Testis (tissue), 3 donors: ENCODE results near the gene MAPKAP1. TPM values are rescaled to one million over a fixed set of nuclear protein-coding genes. Genes with fewer than 3 reads are reported as not detected.

Experiments
- DNase-seq: peaks from one replicate; pipeline ENCODE4 v3.0.0-alpha.2; 2019
- H3K27ac ChIP-seq, 2 donors: fragments of 200-600 bp; sonication (generic); one replicate each; pipeline ENCODE4 v1.5.1; 2019
- H3K27me3 ChIP-seq: fragments of 200-600 bp; sonication (generic); one replicate; pipeline ENCODE4 v1.5.1; 2019
- H3K36me3 ChIP-seq: fragments of 200-600 bp; sonication (generic); one replicate; pipeline ENCODE4 v1.5.1; 2017; ENCODE audit warnings: low read depth; ENCODE audit errors: missing control alignments
- H3K4me1 ChIP-seq: fragments of 200-600 bp; sonication (generic); one replicate; pipeline ENCODE4 v1.5.1; 2019
- H3K4me3 ChIP-seq, 2 donors: fragments of 200-600 bp; sonication (generic); one replicate each; pipeline ENCODE4 v1.5.1; 2017 to 2019
- H3K9me3 ChIP-seq: fragments of 200-600 bp; sonication (generic); one replicate; pipeline ENCODE4 v1.5.1; 2017
- POLR2A ChIP-seq: fragments of 450-650 bp; IDR thresholded peaks from one replicate; pipeline ENCODE4 v1.6.1; 2017; ENCODE audit warnings: antibody characterized with exemption, mild to moderate bottlenecking, moderate library complexity
- WGBS, 2 donors: methylation state at CpG; one replicate each; pipeline ENCODE4 v1.1.5; 2018; 5-methylcytosine and 5-hydroxymethylcytosine counted together
- intact Hi-C: fragments of 100-400 bp; cut with DNase I; formaldehyde crosslinking; loops from one replicate; pipeline ENCODE4 v1.15.1; 2023; ENCODE audit warnings: low total_unique reads
- polyA plus RNA-seq: library from polyadenylated mRNA; stranded (reverse); fragments of 350-450 nt; fragmentation: Illumina TruSeq; extraction: RNeasy Lipid Tissue Mini Kit (QIAGEN cat#74804); gene quantifications from one replicate; pipeline ENCODE4 v1.2.3, GENCODE V29; 2014; ENCODE audit warnings: low read depth, low replicate concordance; ENCODE audit not compliant: insufficient read depth
- total RNA-seq, 2 donors: library from RNA; depleted of rRNA; stranded (reverse); fragments of >200 nt; gene quantifications; one replicate each; pipeline ENCODE4 v1.2.3, GENCODE V29; 2016
- TF ChIP-seq, protein P1 (sequence below), 3 experiments: fragments of 450-650 bp in 2 of 3; fragments of 200-600 bp in 1 of 3; sonication (generic) in 1 of 3; IDR thresholded peaks; one replicate each; pipeline ENCODE4 v1.5.1; 2016 to 2019; ENCODE audit warnings: antibody characterized with exemption in 3 of 3, mild to moderate bottlenecking in 2 of 3, moderate library complexity in 1 of 3

Gene MAPKAP1
- total and polyA plus RNA-seq, 3 donors from 2014 or later, result 112 to 135 (median 115) TPM

DNA sequence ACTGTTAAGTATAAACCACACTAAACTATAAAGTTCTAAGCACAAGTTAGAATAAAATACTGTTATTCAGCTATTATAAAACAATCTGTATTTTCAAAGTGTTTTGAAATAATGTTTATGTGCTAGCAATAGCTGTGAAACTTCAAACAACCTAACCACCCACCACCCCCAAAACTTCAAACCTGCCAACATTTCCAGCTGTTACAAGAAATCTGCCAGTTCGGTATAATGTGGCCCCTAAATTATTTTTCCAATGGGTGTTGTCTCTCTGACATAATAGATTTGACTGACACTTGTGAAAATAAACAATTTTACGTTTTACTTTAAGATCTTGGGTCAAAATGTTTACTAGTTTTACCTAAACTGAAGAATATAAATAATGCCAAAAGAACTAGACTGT lies 24.7 kb downstream of the MAPKAP1 start:
- H3K4me1 ChIP-seq, result peaks cover 7% of the 10 kb centered on the region
- H3K4me3 ChIP-seq, result no peak overlapping the region
- peak overlapping the region in 1 of 2 donors; percentile 37 for H3K27ac ChIP-seq
- intact Hi-C loops, result no loop called here
- 82 to 89% methylated on average over 2 of the region's 2 CpGs for WGBS, 2 donors
- H3K9me3 ChIP-seq, result no peaks in the 10 kb centered on the region
- TF ChIP-seq, protein P1, sequence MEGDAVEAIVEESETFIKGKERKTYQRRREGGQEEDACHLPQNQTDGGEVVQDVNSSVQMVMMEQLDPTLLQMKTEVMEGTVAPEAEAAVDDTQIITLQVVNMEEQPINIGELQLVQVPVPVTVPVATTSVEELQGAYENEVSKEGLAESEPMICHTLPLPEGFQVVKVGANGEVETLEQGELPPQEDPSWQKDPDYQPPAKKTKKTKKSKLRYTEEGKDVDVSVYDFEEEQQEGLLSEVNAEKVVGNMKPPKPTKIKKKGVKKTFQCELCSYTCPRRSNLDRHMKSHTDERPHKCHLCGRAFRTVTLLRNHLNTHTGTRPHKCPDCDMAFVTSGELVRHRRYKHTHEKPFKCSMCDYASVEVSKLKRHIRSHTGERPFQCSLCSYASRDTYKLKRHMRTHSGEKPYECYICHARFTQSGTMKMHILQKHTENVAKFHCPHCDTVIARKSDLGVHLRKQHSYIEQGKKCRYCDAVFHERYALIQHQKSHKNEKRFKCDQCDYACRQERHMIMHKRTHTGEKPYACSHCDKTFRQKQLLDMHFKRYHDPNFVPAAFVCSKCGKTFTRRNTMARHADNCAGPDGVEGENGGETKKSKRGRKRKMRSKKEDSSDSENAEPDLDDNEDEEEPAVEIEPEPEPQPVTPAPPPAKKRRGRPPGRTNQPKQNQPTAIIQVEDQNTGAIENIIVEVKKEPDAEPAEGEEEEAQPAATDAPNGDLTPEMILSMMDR (IDR thresholded peaks at IDR 0.05), result no peak
- TF ChIP-seq POLR2A, result no peak
- H3K27me3 ChIP-seq, result no peaks in the 10 kb centered on the region
- no peaks in the 10 kb centered on the region for H3K36me3 ChIP-seq
- no peak for DNase-seq

DNA sequence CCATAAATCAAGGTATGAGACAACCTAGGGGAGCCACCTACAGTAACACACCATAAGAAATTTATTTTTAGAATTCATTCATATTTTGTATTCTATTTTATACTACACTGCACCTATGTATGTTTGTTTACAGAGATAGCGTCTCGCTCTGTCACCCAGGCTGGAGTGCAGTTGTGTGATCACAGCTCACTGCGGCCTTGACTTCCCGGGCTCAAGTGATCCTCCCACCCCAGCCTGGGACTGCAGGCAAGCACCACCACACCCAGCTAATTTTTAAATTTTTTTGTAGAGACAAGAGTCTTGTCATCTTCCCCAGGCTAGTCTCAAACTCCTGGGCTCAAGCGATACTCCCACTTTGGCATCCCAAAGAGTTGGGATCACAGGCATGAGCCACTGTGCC lies 25.4 kb downstream of the MAPKAP1 start:
- H3K27me3 ChIP-seq, result no peaks in the 10 kb centered on the region
- H3K27ac ChIP-seq, result peak overlapping the region; percentile 47 to 68
- intact Hi-C loops, result no loop called here
- TF ChIP-seq, protein P1 (IDR thresholded peaks at IDR 0.05), result no peak
- TF ChIP-seq POLR2A, result no peak
- H3K4me1 ChIP-seq, result peaks cover 4% of the 10 kb centered on the region
- WGBS, 2 donors, result 72 to 80% methylated on average over 5 of the region's 5 CpGs
- peak; percentile 80 for DNase-seq
- no peak overlapping the region for H3K4me3 ChIP-seq
- no peaks in the 10 kb centered on the region for H3K36me3 ChIP-seq
- H3K9me3 ChIP-seq, result no peaks in the 10 kb centered on the region

GRCh38 chr9:125681086-125681622 lies 25.9 kb downstream of the MAPKAP1 start:
- H3K36me3 ChIP-seq, result no peaks in the 10 kb centered on the region
- H3K4me1 ChIP-seq, result peaks cover 4% of the 10 kb centered on the region
- intact Hi-C loops, result no loop called here
- no peaks in the 10 kb centered on the region for H3K9me3 ChIP-seq
- DNase-seq, result no peak
- no peak for TF ChIP-seq POLR2A
- TF ChIP-seq, protein P1 (IDR thresholded peaks at IDR 0.05), result no peak
- H3K27me3 ChIP-seq, result no peaks in the 10 kb centered on the region
- H3K27ac ChIP-seq, result peak overlapping the region; percentile 47 to 68
- H3K4me3 ChIP-seq, result no peak overlapping the region
- 84 to 88% methylated on average over 3 of the region's 3 CpGs for WGBS, 2 donors

- no peak for DNase-seq
- H3K4me3 ChIP-seq, result no peak overlapping the region
- peaks cover 4% of the 10 kb centered on the region for H3K4me1 ChIP-seq
- H3K27ac ChIP-seq, result peak overlapping the region; percentile 47 to 68
- no peak for TF ChIP-seq POLR2A
- intact Hi-C loops, result no loop called here
- no peaks in the 10 kb centered on the region for H3K36me3 ChIP-seq
- no peaks in the 10 kb centered on the region for H3K27me3 ChIP-seq
- no peaks in the 10 kb centered on the region for H3K9me3 ChIP-seq
Observed at GRCh38 chr9:125680445-125680844, 26.6 kb downstream of the MAPKAP1 start.

- Histone ChIP-seq H3K36me3 (no peaks in the 10 kb centered on the region), H3K27me3 (no peaks in the 10 kb centered on the region), H3K27ac (no peak overlapping the region), H3K9me3 (no peaks in the 10 kb centered on the region), H3K4me1 (peaks cover 4% of the 10 kb centered on the region), H3K4me3 (no peak overlapping the region)
- intact Hi-C loops, result no loop called here
- 72 to 75% methylated on average over 8 of the region's 8 CpGs for WGBS, 2 donors
- TF ChIP-seq, protein P1 (IDR thresholded peaks at IDR 0.05), result no peak
- TF ChIP-seq POLR2A, result no peak
- DNase-seq, result no peak
Observed at GRCh38 chr9:125679597-125680189, 27.3 kb downstream of the MAPKAP1 start.
